Measurements from ENCODE around the gene LYPD5.

LYPD5 gene

GRCh38 chr19:43804432-43804831 is 2.2 kb upstream of the LYPD5 start:
- no peak for ATAC-seq (ENCODE audit: insufficient read depth, low read depth)
- Histone ChIP-seq H4K20me1 (ENCODE audit: insufficient read depth, low read length) (no peaks in the 10 kb centered on the region), H3K4me1 (ENCODE audit: insufficient read depth, low read length) (no peaks in the 10 kb centered on the region), H3K4me3 (ENCODE audit: low read depth in 1 of 2, low read length in 2 of 2) (no peak overlapping the region), H3K4me2 (ENCODE audit: insufficient read depth, low read length) (no peak overlapping the region), H3K79me2 (ENCODE audit: insufficient read depth, low read length) (no peaks in the 10 kb centered on the region), H3K9me3 (ENCODE audit: insufficient read depth, low read length, severe bottlenecking) (no peaks in the 10 kb centered on the region), H3K9ac (ENCODE audit: low read depth, low read length) (no peak overlapping the region), H3K27ac (ENCODE audit: low read length) (no peak overlapping the region), H2AFZ (ENCODE audit: low read depth, low read length) (no peak overlapping the region), H3K27me3 (ENCODE audit: insufficient read depth, low read length, poor library complexity) (no peaks in the 10 kb centered on the region), H3K36me3 (ENCODE audit: insufficient read depth, low read length) (no peaks in the 10 kb centered on the region)
- DNase-seq = no peak
- TF ChIP-seq EZH2 (IDR thresholded peaks at IDR 0.05; ENCODE audit: borderline replicate concordance, low read depth, low read length, severe bottlenecking) (no peak), CTCF (IDR thresholded peaks at IDR 0.05; ENCODE audit: borderline replicate concordance, extremely low read depth, low read length, poor library complexity, severe bottlenecking) (no peak)

GRCh38 chr19:43799502-43800142 is 2.6 kb downstream of the LYPD5 start:
- Histone ChIP-seq H3K4me1 (ENCODE audit: insufficient read depth, low read length) (no peaks in the 10 kb centered on the region), H2AFZ (ENCODE audit: low read depth, low read length) (no peak overlapping the region), H3K4me2 (ENCODE audit: insufficient read depth, low read length) (no peak overlapping the region), H3K27ac (ENCODE audit: low read length) (no peak overlapping the region), H4K20me1 (ENCODE audit: insufficient read depth, low read length) (no peaks in the 10 kb centered on the region), H3K9ac (ENCODE audit: low read depth, low read length) (no peak overlapping the region), H3K9me3 (ENCODE audit: insufficient read depth, low read length, severe bottlenecking) (no peaks in the 10 kb centered on the region), H3K4me3 (ENCODE audit: low read depth in 1 of 2, low read length in 2 of 2) (no peak overlapping the region), H3K79me2 (ENCODE audit: insufficient read depth, low read length) (no peaks in the 10 kb centered on the region), H3K27me3 (ENCODE audit: insufficient read depth, low read length, poor library complexity) (no peaks in the 10 kb centered on the region), H3K36me3 (ENCODE audit: insufficient read depth, low read length) (no peaks in the 10 kb centered on the region)
- ATAC-seq (ENCODE audit: insufficient read depth, low read depth) (no peak), DNase-seq (no peak)
- TF ChIP-seq CTCF (IDR thresholded peaks at IDR 0.05; ENCODE audit: borderline replicate concordance, extremely low read depth, low read length, poor library complexity, severe bottlenecking) = no peak
- no peak for TF ChIP-seq EZH2 (IDR thresholded peaks at IDR 0.05; ENCODE audit: borderline replicate concordance, low read depth, low read length, severe bottlenecking)

- H2AFZ ChIP-seq (ENCODE audit: low read depth, low read length) = no peak overlapping the region
- H3K79me2 ChIP-seq (ENCODE audit: insufficient read depth, low read length) = no peaks in the 10 kb centered on the region
- no peaks in the 10 kb centered on the region for H3K4me1 ChIP-seq (ENCODE audit: insufficient read depth, low read length)
- H3K4me3 ChIP-seq (ENCODE audit: low read depth in 1 of 2, low read length in 2 of 2) = no peak overlapping the region
- no peaks in the 10 kb centered on the region for H3K27me3 ChIP-seq (ENCODE audit: insufficient read depth, low read length, poor library complexity)
- DNase-seq (no peak), ATAC-seq (ENCODE audit: insufficient read depth, low read depth) (no peak)
- no peaks in the 10 kb centered on the region for H4K20me1 ChIP-seq (ENCODE audit: insufficient read depth, low read length)
- no peaks in the 10 kb centered on the region for H3K9me3 ChIP-seq (ENCODE audit: insufficient read depth, low read length, severe bottlenecking)
- no peak overlapping the region for H3K4me2 ChIP-seq (ENCODE audit: insufficient read depth, low read length)
- no peak overlapping the region for H3K9ac ChIP-seq (ENCODE audit: low read depth, low read length)
- TF ChIP-seq CTCF (IDR thresholded peaks at IDR 0.05; ENCODE audit: borderline replicate concordance, extremely low read depth, low read length, poor library complexity, severe bottlenecking) (no peak), EZH2 (IDR thresholded peaks at IDR 0.05; ENCODE audit: borderline replicate concordance, low read depth, low read length, severe bottlenecking) (no peak)
- H3K27ac ChIP-seq (ENCODE audit: low read length) = no peak overlapping the region
- H3K36me3 ChIP-seq (ENCODE audit: insufficient read depth, low read length) = no peaks in the 10 kb centered on the region
Observed at GRCh38 chr19:43798546-43799409, 3.5 kb downstream of the LYPD5 start.

Data from DND-41 (cell line).